H7 (cell line): ENCODE results near the gene KAZALD1. TPM values are rescaled to one million over a fixed set of nuclear protein-coding genes. Genes with fewer than 3 reads are reported as not detected.

Source experiments
- DNase-seq: peaks from one replicate; pipeline ENCODE4 v3.0.0; 2012
- H3K27me3 ChIP-seq: 2 replicates; pipeline ENCODE4 v1.6.0; 2011; ENCODE audit warnings: mild to moderate bottlenecking, low read length; ENCODE audit not compliant: control insufficient read depth, insufficient read depth
- H3K36me3 ChIP-seq: replicated peaks from 2 replicates; pipeline ENCODE4 v1.5.1; 2011; ENCODE audit warnings: low read length; ENCODE audit not compliant: control insufficient read depth, insufficient read depth
- H3K4me3 ChIP-seq: 2 replicates; pipeline ENCODE4 v1.5.1; 2011; ENCODE audit warnings: low read depth, mild to moderate bottlenecking, control low read depth, low read length, moderate library complexity; ENCODE audit not compliant: insufficient read depth
- total RNA-seq: library from RNA; depleted of rRNA; stranded (reverse); fragments of >200 nt; shearing (Covaris generic); gene quantifications from 2 replicates; pipeline ENCODE4 v1.2.3, GENCODE V29; 2014

Gene KAZALD1
- total RNA-seq, 1 experiment from 2014 or later = 11.9 TPM

DNA sequence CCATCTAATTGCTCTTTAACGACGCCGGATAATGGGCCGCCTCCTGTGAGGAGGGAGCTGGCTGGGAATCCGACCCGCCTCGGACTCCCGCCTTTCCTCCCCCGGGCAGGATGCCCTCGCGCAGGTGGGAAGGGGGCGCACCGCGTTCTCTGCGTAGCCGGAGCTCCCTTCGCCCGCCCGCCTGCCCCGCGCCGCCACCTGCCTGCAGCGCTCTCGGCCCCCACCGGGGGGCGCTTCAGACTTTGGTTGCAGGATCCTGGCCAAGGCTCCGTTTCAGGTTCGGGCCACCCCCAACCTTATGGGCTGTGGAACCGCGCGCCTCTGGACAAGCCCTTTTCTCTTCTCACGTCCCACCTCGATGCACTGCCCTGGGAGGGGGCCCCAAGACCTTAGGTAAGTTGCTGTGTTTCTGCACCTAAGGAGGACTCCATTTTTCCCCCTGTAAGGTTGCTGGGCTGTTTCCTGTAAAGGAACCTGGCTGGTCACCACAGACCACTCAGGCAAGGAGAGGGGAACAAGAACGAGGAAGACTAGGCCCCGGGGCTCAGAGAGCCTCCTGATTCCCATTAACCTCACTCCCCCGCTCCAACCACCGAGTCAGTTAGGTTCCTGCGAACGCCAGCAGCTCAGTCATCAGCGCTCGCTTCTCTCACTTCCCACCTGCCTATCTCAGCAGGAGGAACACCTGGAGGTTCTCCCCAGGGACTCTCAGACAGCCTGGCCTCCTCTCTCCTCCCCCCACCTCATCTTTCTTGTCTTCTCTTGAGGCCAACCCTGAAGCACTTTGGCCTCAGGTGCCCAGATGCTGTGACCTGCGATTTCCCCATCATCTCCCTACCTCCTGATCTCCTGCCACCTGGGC is 11.3 kb upstream of the KAZALD1 start:
- Histone ChIP-seq H3K4me3 (peak overlapping the region; percentile 20), H3K36me3 (no peaks in the 10 kb centered on the region), H3K27me3 (peaks cover 56% of the 10 kb centered on the region)
- peak; percentile 94 for DNase-seq

DNA sequence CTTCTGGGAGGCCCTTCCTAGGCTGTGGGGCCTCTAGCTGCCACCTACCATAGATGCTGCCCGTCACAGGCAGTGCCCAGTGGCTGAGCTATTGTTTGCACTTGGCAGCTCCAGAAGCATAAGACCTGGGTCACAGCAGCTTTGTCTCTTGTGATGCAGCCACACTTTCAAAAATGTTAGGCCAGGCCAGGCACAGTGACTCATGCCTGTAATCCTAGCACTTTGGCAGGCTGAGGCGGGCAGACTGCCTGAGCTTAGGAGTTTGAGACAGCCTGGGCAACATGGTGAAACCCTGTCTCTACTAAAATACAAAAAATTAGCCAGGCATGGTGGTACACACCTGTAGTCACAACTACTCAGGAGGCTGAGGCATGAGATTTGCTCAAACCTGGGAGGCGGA is 9.5 kb upstream of the KAZALD1 start:
- H3K4me3 ChIP-seq = no peak overlapping the region
- DNase-seq = no peak
- no peaks in the 10 kb centered on the region for H3K36me3 ChIP-seq
- H3K27me3 ChIP-seq = peaks cover 39% of the 10 kb centered on the region

GRCh38 chr10:101053516-101053915 is 8.3 kb upstream of the KAZALD1 start:
- no peak for DNase-seq
- H3K4me3 ChIP-seq = no peak overlapping the region
- no peaks in the 10 kb centered on the region for H3K36me3 ChIP-seq
- peaks cover 27% of the 10 kb centered on the region for H3K27me3 ChIP-seq

GRCh38 chr10:101054351-101054750 is 7.4 kb upstream of the KAZALD1 start:
- Histone ChIP-seq H3K36me3 (no peaks in the 10 kb centered on the region), H3K4me3 (no peak overlapping the region), H3K27me3 (peaks cover 18% of the 10 kb centered on the region)
- no peak for DNase-seq

- no peak for DNase-seq
- H3K27me3 ChIP-seq = peaks cover 13% of the 10 kb centered on the region
- H3K4me3 ChIP-seq = no peak overlapping the region
- no peaks in the 10 kb centered on the region for H3K36me3 ChIP-seq
Measured at GRCh38 chr10:101054876-101055275, 6.9 kb upstream of the KAZALD1 start.

- no peak for DNase-seq
- Histone ChIP-seq H3K4me3 (no peak overlapping the region), H3K27me3 (peaks cover 8% of the 10 kb centered on the region), H3K36me3 (no peaks in the 10 kb centered on the region)
Measured at GRCh38 chr10:101055411-101055810, 6.4 kb upstream of the KAZALD1 start.

DNA sequence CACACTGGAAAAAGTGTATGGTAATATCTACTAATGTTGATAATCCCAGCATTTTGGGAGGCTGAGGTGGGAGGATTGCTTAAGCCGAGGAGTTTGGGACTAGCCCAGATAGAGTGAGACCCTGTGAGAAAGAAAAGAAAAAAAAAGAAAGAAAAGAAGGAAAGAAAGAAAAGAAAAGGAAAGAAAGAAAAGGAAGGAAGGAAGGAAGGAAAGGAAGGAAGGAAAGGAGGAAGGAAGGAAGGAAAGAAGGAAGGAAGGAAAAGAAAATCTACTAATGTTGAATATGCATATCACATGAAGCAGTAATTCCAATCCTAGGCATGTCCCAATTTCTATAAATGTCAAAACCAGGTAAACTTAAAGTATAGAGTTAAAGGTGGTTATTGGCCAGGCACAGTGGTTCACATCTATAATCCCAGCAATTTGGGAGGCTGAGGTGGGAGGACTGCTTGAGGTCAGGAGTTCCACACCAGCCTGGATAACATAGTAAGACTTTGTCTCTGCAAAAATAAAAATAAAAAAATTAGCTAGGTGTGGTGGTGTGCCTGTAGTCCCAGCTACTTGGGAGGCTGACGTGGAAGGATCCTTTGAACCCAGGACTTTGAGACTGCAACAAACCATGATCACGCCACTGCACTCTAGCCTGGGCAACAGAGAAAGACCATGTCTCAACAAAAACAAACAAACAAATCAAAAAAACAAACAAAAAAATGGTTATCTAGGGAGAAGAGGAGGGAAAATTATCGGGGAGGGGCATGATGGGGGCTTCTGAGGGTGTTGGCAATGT is 5.2 kb upstream of the KAZALD1 start:
- DNase-seq = no peak
- H3K4me3 ChIP-seq = no peak overlapping the region

GRCh38 chr10:101060036-101060950 is 1.5 kb upstream of the KAZALD1 start:
- Histone ChIP-seq H3K36me3 (no peaks in the 10 kb centered on the region), H3K4me3 (peak overlapping the region; percentile 65), H3K27me3 (peaks cover 39% of the 10 kb centered on the region)
- peak; percentile 76 for DNase-seq

More for the DNA sequence above, 5.2 kb upstream of the KAZALD1 start:
- Histone ChIP-seq H3K27me3 (peaks cover 2% of the 10 kb centered on the region; the same call in 1 of the 2 replicates), H3K36me3 (no peaks in the 10 kb centered on the region)

DNA sequence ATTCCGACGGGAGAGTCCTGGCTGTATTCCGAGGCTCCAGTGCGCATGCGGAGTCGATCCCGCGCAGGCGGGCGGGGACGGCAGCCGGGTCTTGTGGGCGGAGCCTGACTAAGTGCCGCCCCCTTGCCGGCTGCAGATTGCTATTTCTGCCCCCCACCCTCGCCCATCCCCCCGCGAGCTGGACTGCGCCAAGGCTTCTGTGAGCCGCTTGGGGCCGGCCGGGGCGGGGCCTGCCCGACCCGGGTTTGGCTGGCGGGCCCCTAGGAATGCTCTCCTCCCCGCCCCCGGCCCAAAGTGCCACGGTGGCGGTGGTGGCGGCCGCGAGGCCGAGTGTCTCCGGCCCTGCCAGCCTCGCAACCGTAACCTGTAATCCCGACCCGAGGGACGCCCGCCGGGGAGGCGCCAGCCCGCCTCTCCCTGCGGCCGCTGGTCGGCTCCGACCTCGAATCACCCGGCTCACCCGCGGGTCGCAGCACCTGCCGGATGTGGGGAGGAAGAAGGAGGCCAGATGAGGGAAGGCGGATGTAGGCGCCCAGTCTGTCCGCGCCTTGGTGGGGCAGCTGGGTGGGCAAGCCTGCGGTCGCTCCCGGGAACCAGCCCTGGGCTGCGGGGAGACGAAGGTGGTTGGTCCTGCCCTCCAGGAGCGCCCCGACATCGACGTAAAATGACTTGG is 702 bp upstream of the KAZALD1 start:
- peak; percentile 99 for DNase-seq
- Histone ChIP-seq H3K4me3 (peak overlapping the region; percentile 65), H3K36me3 (no peaks in the 10 kb centered on the region), H3K27me3 (peaks cover 47% of the 10 kb centered on the region)

- peaks cover 60% of the 10 kb centered on the region for H3K27me3 ChIP-seq
- no peaks in the 10 kb centered on the region for H3K36me3 ChIP-seq
- DNase-seq = peak; percentile 92
- peak overlapping the region; percentile 65 for H3K4me3 ChIP-seq
Measured at GRCh38 chr10:101062232-101063049, 652 bp downstream of the KAZALD1 start.

DNA sequence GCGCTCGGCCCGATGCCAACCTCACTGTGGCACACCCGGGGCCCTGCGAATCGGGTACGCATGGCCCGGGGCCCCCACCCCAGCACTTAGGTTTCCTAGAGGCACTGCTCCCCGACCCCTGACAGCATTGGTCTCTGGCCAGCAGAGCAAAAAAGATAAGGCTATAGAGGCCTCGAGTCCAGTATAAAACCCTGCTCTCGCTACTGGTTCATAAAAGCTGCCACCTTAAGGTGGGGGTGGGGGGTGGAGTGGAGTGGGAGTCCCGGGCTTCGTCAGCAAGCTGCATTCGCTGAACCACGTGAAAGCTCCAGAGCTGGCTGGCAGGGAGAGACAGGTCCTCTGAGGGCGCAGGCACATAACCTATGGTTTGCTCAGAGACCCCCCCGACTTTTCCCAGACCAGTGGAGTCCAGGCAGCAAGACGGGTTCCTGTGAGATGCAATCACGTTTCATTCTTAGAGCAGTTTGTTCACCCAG is 1.3 kb downstream of the KAZALD1 start:
- Histone ChIP-seq H3K36me3 (no peaks in the 10 kb centered on the region), H3K4me3 (peak overlapping the region; percentile 65), H3K27me3 (peaks cover 62% of the 10 kb centered on the region)
- DNase-seq = no peak

- peak overlapping the region; percentile 4; the same call in 1 of the 2 replicates for H3K4me3 ChIP-seq
- DNase-seq = peak; percentile 76
- peaks cover 62% of the 10 kb centered on the region for H3K27me3 ChIP-seq
- H3K36me3 ChIP-seq = no peaks in the 10 kb centered on the region
Measured at GRCh38 chr10:101063548-101064414, 2.0 kb downstream of the KAZALD1 start.
